ENCODE results near the gene CCNF. TPM values are rescaled to one million over a fixed set of nuclear protein-coding genes. Genes with fewer than 3 reads are reported as not detected.
A peak's percentile ranks its signal among the peaks of the same experiment; 100 is the strongest.

CCNF gene
- total and polyA plus RNA-seq, 9 of the 15 experiments (the other 6 are each of a cell fraction or from before 2014, with no cell fraction given) = 4.1 to 70.1 (median 29.5) TPM

GRCh38 chr16:2428051-2428783 is 1.0 kb upstream of the CCNF start:
- CTCF ChIA-PET (ENCODE audit: low intra/inter-chr PET ratio) = interaction anchor here (3.0 to 3.8 kb wide), 2 partner anchors 73 to 87 kb away, joined by 12 to 17 read pairs; partner anchors contain the start of gene ABCA3
- in situ Hi-C loops (cut with MboI) = no loop called here
- ATAC-seq (peak; percentile 88), DNase-seq (ENCODE audit: extremely low read depth in 1 of 4, low spot score in 3 of 4) (peak; percentile 77 to 87 (median 78)), FAIRE-seq (peak; percentile 54)
- Histone ChIP-seq H3K27ac (ENCODE audit: extremely low read depth, low read depth, low read length) (peak overlapping the region; percentile 98), H3K79me2 (ENCODE audit: control insufficient read depth, insufficient read depth, low read length) (peaks cover 44% of the 10 kb centered on the region), H3K9me3 (replicated peaks; ENCODE audit: control insufficient read depth, insufficient read depth, low read depth, low read length) (no peaks in the 10 kb centered on the region), H3K9ac (ENCODE audit: insufficient read depth in 1 of 2, low read depth in 2 of 2, low read length in 2 of 2) (peak overlapping the region; percentile 99), H3K27me3 (ENCODE audit: control insufficient read depth in 2 of 2, insufficient read depth in 2 of 2, low read length in 2 of 2) (no peaks in the 10 kb centered on the region), H4K20me1 (replicated peaks; ENCODE audit: control insufficient read depth, insufficient read depth, low read length) (no peaks in the 10 kb centered on the region; the same call in none of the 2 replicates), H3K9me1 (ENCODE audit: control insufficient read depth, insufficient read depth, low read length) (no peaks in the 10 kb centered on the region), H3K4me3 (peak overlapping the region; percentile 93), H2AFZ (ENCODE audit: low read depth, low read length) (peak overlapping the region; percentile 96), H3K4me2 (ENCODE audit: insufficient read depth, low read length) (peak overlapping the region; percentile 94), H3K4me1 (replicated peaks in 1 of 2; ENCODE audit: control insufficient read depth in 2 of 2, insufficient read depth in 2 of 2, low read length in 2 of 2) (peaks cover 21 to 34% of the 10 kb centered on the region in 2 experiments; a peak in 4 of 5 replicates), H3K36me3 (ENCODE audit: control insufficient read depth, insufficient read depth, low read length) (peaks cover 32% of the 10 kb centered on the region)
- WGBS (ENCODE audit: insufficient coverage, low coverage, missing lambda C conversion rate) = 21% methylated on average over 24 of the region's 28 CpGs
- POLR2A ChIA-PET = interaction anchor here (0.5 to 2.8 kb wide), 16 partner anchors 10 to 713 kb away, joined by 3 to 17 read pairs (median 3); partner anchors contain the start of gene TRAF7
- intact Hi-C loops (cut with micrococcal nuclease) = loop anchor here (2.0 kb wide), 2 partner anchors 73 to 131 kb away; no protein-coding TSS in a partner anchor
- BruUV-seq (replicated peaks) = TSS peak; percentile 90
- TF ChIP-seq TAF1 (IDR thresholded peaks at IDR 0.05; ENCODE audit: control insufficient read depth, extremely low read depth, insufficient read depth, low read length, severe bottlenecking) (peak; percentile 47), TOE1 (IDR thresholded peaks at IDR 0.05; ENCODE audit: borderline replicate concordance) (peak; percentile 69; the same call in 1 of the 2 replicates), TOE1 (CRISPR knock-in tag; IDR thresholded peaks at IDR 0.05; ENCODE audit: borderline replicate concordance, low read depth) (0 out of 2 replicates have a peak, but pooled peaks have one; percentile 18), SMAD3 (CRISPR knock-in tag; conservative IDR thresholded peaks at IDR 0.05) (no peak), UBTF (IDR thresholded peaks at IDR 0.05; ENCODE audit: borderline replicate concordance in 1 of 2, low read depth in 2 of 2, low read length in 2 of 2) (peak in 1 of 2 experiments; percentile 83; a peak in 1 of 4 replicates), LARP7 (IDR thresholded peaks at IDR 0.05) (no peak), ATF7 (IDR thresholded peaks at IDR 0.05) (peak; percentile 45; the same call in 1 of the 2 replicates), RERE (CRISPR knock-in tag; IDR thresholded peaks at IDR 0.05; ENCODE audit: borderline replicate concordance) (0 out of 2 replicates have a peak, but pooled peaks have one; percentile 26), ZBTB7A (IDR thresholded peaks at IDR 0.05; ENCODE audit: borderline replicate concordance, control insufficient read depth, low read depth, low read length) (no peak), TBP (optimal IDR thresholded peaks at IDR 0.05; ENCODE audit: low read depth, low read length) (peak; percentile 38)

Measured in K562 (cell line).